BE2C (cell line): Measurements from ENCODE around the gene ABCB11.

Experiments
- DNase-seq: peaks from one replicate; pipeline ENCODE4 v3.0.0-alpha.2; 2020
- H3K27me3 ChIP-seq: fragments of 250-450 bp; sonication (Bioruptor Pico); 2 replicates; pipeline ENCODE4 v1.5.1; 2020; ENCODE audit warnings: mild to moderate bottlenecking
- H3K36me3 ChIP-seq: fragments of 250-450 bp; sonication (Bioruptor Pico); 2 replicates; pipeline ENCODE4 v1.5.1; 2020; ENCODE audit warnings: mild to moderate bottlenecking
- H3K4me1 ChIP-seq: fragments of 250-450 bp; sonication (Bioruptor Pico); 2 replicates; pipeline ENCODE4 v1.5.1; 2020
- H3K4me3 ChIP-seq: 2 replicates; pipeline ENCODE4 v1.5.1; 2011; ENCODE audit warnings: low read depth, low read length
- H3K9me3 ChIP-seq: fragments of 250-450 bp; sonication (Bioruptor Pico); 2 replicates; pipeline ENCODE4 v1.5.1; 2020
- TF ChIP-seq, protein P1 (sequence below): IDR thresholded peaks from 2 replicates; pipeline ENCODE4 v1.5.1; 2012; ENCODE audit warnings: mild to moderate bottlenecking, low read depth, low read length

Gene ABCB11

GRCh38 chr2:168992026-168992425, 39.1 kb downstream of the ABCB11 start:
- no peak overlapping the region for H3K4me3 ChIP-seq
- no peaks in the 10 kb centered on the region for H3K27me3 ChIP-seq
- DNase-seq, result no peak
- no peaks in the 10 kb centered on the region for H3K4me1 ChIP-seq
- H3K9me3 ChIP-seq, result no peaks in the 10 kb centered on the region
- no peaks in the 10 kb centered on the region for H3K36me3 ChIP-seq
- TF ChIP-seq, protein P1, sequence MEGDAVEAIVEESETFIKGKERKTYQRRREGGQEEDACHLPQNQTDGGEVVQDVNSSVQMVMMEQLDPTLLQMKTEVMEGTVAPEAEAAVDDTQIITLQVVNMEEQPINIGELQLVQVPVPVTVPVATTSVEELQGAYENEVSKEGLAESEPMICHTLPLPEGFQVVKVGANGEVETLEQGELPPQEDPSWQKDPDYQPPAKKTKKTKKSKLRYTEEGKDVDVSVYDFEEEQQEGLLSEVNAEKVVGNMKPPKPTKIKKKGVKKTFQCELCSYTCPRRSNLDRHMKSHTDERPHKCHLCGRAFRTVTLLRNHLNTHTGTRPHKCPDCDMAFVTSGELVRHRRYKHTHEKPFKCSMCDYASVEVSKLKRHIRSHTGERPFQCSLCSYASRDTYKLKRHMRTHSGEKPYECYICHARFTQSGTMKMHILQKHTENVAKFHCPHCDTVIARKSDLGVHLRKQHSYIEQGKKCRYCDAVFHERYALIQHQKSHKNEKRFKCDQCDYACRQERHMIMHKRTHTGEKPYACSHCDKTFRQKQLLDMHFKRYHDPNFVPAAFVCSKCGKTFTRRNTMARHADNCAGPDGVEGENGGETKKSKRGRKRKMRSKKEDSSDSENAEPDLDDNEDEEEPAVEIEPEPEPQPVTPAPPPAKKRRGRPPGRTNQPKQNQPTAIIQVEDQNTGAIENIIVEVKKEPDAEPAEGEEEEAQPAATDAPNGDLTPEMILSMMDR, result no peak

GRCh38 chr2:168988755-168989154, 42.4 kb downstream of the ABCB11 start:
- no peaks in the 10 kb centered on the region for H3K27me3 ChIP-seq
- H3K4me1 ChIP-seq, result no peaks in the 10 kb centered on the region
- DNase-seq, result no peak
- no peak overlapping the region for H3K4me3 ChIP-seq
- TF ChIP-seq, protein P1, result no peak
- H3K9me3 ChIP-seq, result no peaks in the 10 kb centered on the region
- H3K36me3 ChIP-seq, result no peaks in the 10 kb centered on the region

- Histone ChIP-seq H3K4me1 (no peaks in the 10 kb centered on the region), H3K27me3 (no peaks in the 10 kb centered on the region), H3K4me3 (no peak overlapping the region), H3K9me3 (no peaks in the 10 kb centered on the region), H3K36me3 (no peaks in the 10 kb centered on the region)
- DNase-seq, result no peak
- TF ChIP-seq, protein P1, result no peak
Measured at GRCh38 chr2:168986398-168986943, 44.7 kb downstream of the ABCB11 start.

GRCh38 chr2:168981651-168982050, 49.5 kb downstream of the ABCB11 start:
- TF ChIP-seq, protein P1, result no peak
- no peak for DNase-seq
- Histone ChIP-seq H3K4me1 (no peaks in the 10 kb centered on the region), H3K36me3 (no peaks in the 10 kb centered on the region), H3K4me3 (no peak overlapping the region), H3K27me3 (no peaks in the 10 kb centered on the region), H3K9me3 (no peaks in the 10 kb centered on the region)

- TF ChIP-seq, protein P1, result no peak
- no peak for DNase-seq
- Histone ChIP-seq H3K36me3 (no peaks in the 10 kb centered on the region), H3K4me3 (no peak overlapping the region), H3K27me3 (no peaks in the 10 kb centered on the region), H3K9me3 (no peaks in the 10 kb centered on the region), H3K4me1 (no peaks in the 10 kb centered on the region)
Measured at GRCh38 chr2:168978461-168978861, 52.7 kb downstream of the ABCB11 start.

GRCh38 chr2:168977608-168978007, 53.5 kb downstream of the ABCB11 start:
- H3K4me3 ChIP-seq, result no peak overlapping the region
- TF ChIP-seq, protein P1, result no peak
- no peak for DNase-seq

More at GRCh38 chr2:168977608-168978007, 53.5 kb downstream of the ABCB11 start:
- Histone ChIP-seq H3K9me3 (no peaks in the 10 kb centered on the region), H3K4me1 (no peaks in the 10 kb centered on the region), H3K36me3 (no peaks in the 10 kb centered on the region), H3K27me3 (no peaks in the 10 kb centered on the region)
